HUES6 (cell line): ENCODE measurements around the gene GPRC5A.

ENCODE experiments used
- H3K27ac ChIP-seq: 2 replicates; pipeline ENCODE4 v1.7.0; 2013; ENCODE audit warnings: low read depth, mild to moderate bottlenecking, low read length, inconsistent platforms
- H3K27me3 ChIP-seq: 2 replicates; pipeline ENCODE4 v1.6.1; 2013; ENCODE audit warnings: low read length; ENCODE audit not compliant: control insufficient read depth, insufficient read depth
- H3K36me3 ChIP-seq: 2 replicates; pipeline ENCODE4 v1.6.1; 2013; ENCODE audit warnings: low read length; ENCODE audit not compliant: control insufficient read depth, insufficient read depth
- H3K4me1 ChIP-seq: 2 replicates; pipeline ENCODE4 v1.6.1; 2013; ENCODE audit warnings: low read length; ENCODE audit not compliant: control insufficient read depth, insufficient read depth
- H3K4me3 ChIP-seq: 2 replicates; pipeline ENCODE4 v1.5.1; 2013; ENCODE audit warnings: low read depth, low read length
- H3K9ac ChIP-seq: one replicate; pipeline ENCODE4 v1.6.1; 2013; ENCODE audit warnings: mild to moderate bottlenecking, low read length
- H3K9me3 ChIP-seq: 2 replicates; pipeline ENCODE4 v1.6.1; 2013; ENCODE audit warnings: low read depth, low read length; ENCODE audit not compliant: control insufficient read depth, insufficient read depth

The GPRC5A gene

GRCh38 chr12:12926571-12927071 lies 35.3 kb downstream of the GPRC5A start:
- peaks cover 3% of the 10 kb centered on the region; the same call in 1 of the 2 replicates for H3K4me1 ChIP-seq
- no peak overlapping the region for H3K27ac ChIP-seq
- H3K27me3 ChIP-seq = no peaks in the 10 kb centered on the region
- no peak overlapping the region for H3K4me3 ChIP-seq
- H3K9me3 ChIP-seq = peaks cover 5% of the 10 kb centered on the region; the same call in 1 of the 2 replicates
- H3K9ac ChIP-seq = no peak overlapping the region
- no peaks in the 10 kb centered on the region for H3K36me3 ChIP-seq

- no peaks in the 10 kb centered on the region for H3K36me3 ChIP-seq
- no peaks in the 10 kb centered on the region for H3K4me1 ChIP-seq
- H3K27ac ChIP-seq = no peak overlapping the region
- no peak overlapping the region for H3K9ac ChIP-seq
- H3K27me3 ChIP-seq = no peaks in the 10 kb centered on the region
- H3K9me3 ChIP-seq = peaks cover 5% of the 10 kb centered on the region; the same call in 1 of the 2 replicates
- H3K4me3 ChIP-seq = peak overlapping the region; percentile 67
Measured at GRCh38 chr12:12927211-12928079, 36.1 kb downstream of the GPRC5A start.

GRCh38 chr12:12929696-12930095 lies 38.3 kb downstream of the GPRC5A start:
- H3K36me3 ChIP-seq = no peaks in the 10 kb centered on the region

GRCh38 chr12:12930633-12931219 lies 39.4 kb downstream of the GPRC5A start:
- Histone ChIP-seq H3K4me3 (no peak overlapping the region), H3K9me3 (peaks cover 5% of the 10 kb centered on the region; the same call in 1 of the 2 replicates), H3K27me3 (no peaks in the 10 kb centered on the region), H3K9ac (no peak overlapping the region), H3K4me1 (no peaks in the 10 kb centered on the region), H3K36me3 (no peaks in the 10 kb centered on the region), H3K27ac (no peak overlapping the region)

More at GRCh38 chr12:12929696-12930095, 38.3 kb downstream of the GPRC5A start:
- Histone ChIP-seq H3K27me3 (no peaks in the 10 kb centered on the region), H3K4me3 (no peak overlapping the region), H3K9ac (no peak overlapping the region), H3K27ac (no peak overlapping the region), H3K4me1 (no peaks in the 10 kb centered on the region), H3K9me3 (peaks cover 5% of the 10 kb centered on the region; the same call in 1 of the 2 replicates)

- H3K9ac ChIP-seq = no peak overlapping the region
- H3K4me1 ChIP-seq = no peaks in the 10 kb centered on the region
- no peaks in the 10 kb centered on the region for H3K27me3 ChIP-seq
- no peak overlapping the region for H3K4me3 ChIP-seq
- peaks cover 5% of the 10 kb centered on the region; the same call in 1 of the 2 replicates for H3K9me3 ChIP-seq
- H3K27ac ChIP-seq = no peak overlapping the region
- H3K36me3 ChIP-seq = no peaks in the 10 kb centered on the region
Measured at GRCh38 chr12:12933742-12934141, 42.4 kb downstream of the GPRC5A start.

- Histone ChIP-seq H3K9ac (no peak overlapping the region), H3K27ac (no peak overlapping the region), H3K27me3 (no peaks in the 10 kb centered on the region), H3K4me3 (no peak overlapping the region), H3K4me1 (no peaks in the 10 kb centered on the region), H3K9me3 (peaks cover 5% of the 10 kb centered on the region; the same call in 1 of the 2 replicates), H3K36me3 (no peaks in the 10 kb centered on the region)
Measured at GRCh38 chr12:12934556-12934955, 43.2 kb downstream of the GPRC5A start.

- H3K9me3 ChIP-seq = no peaks in the 10 kb centered on the region
- H3K27me3 ChIP-seq = no peaks in the 10 kb centered on the region
- no peak overlapping the region for H3K9ac ChIP-seq
- H3K36me3 ChIP-seq = no peaks in the 10 kb centered on the region
- H3K4me1 ChIP-seq = no peaks in the 10 kb centered on the region
- H3K4me3 ChIP-seq = no peak overlapping the region
- H3K27ac ChIP-seq = no peak overlapping the region
Measured at GRCh38 chr12:12936983-12937491, 45.7 kb downstream of the GPRC5A start.

- no peak overlapping the region for H3K9ac ChIP-seq
- H3K4me3 ChIP-seq = no peak overlapping the region
- H3K27ac ChIP-seq = no peak overlapping the region
- no peaks in the 10 kb centered on the region for H3K36me3 ChIP-seq
- no peaks in the 10 kb centered on the region for H3K9me3 ChIP-seq
- no peaks in the 10 kb centered on the region for H3K27me3 ChIP-seq
- H3K4me1 ChIP-seq = no peaks in the 10 kb centered on the region
Measured at GRCh38 chr12:12938541-12938940, 47.2 kb downstream of the GPRC5A start.

GRCh38 chr12:12939888-12940287 lies 48.5 kb downstream of the GPRC5A start:
- Histone ChIP-seq H3K36me3 (no peaks in the 10 kb centered on the region), H3K27me3 (no peaks in the 10 kb centered on the region), H3K4me3 (no peak overlapping the region), H3K4me1 (no peaks in the 10 kb centered on the region), H3K27ac (no peak overlapping the region), H3K9ac (no peak overlapping the region), H3K9me3 (no peaks in the 10 kb centered on the region)

GRCh38 chr12:12941450-12942350 lies 50.3 kb downstream of the GPRC5A start:
- H3K9me3 ChIP-seq = no peaks in the 10 kb centered on the region
- no peaks in the 10 kb centered on the region for H3K27me3 ChIP-seq
- H3K4me3 ChIP-seq = no peak overlapping the region
- no peaks in the 10 kb centered on the region for H3K36me3 ChIP-seq
- H3K9ac ChIP-seq = no peak overlapping the region
- no peaks in the 10 kb centered on the region for H3K4me1 ChIP-seq
- no peak overlapping the region for H3K27ac ChIP-seq
